ENCODE results near the gene L3MBTL4.

GRCh38 chr18:6015364-6015763 lies 399.3 kb downstream of the L3MBTL4 start:
- TF ChIP-seq TAF1 (IDR thresholded peaks at IDR 0.05; ENCODE audit: low read depth) (no peak), EP300 (IDR thresholded peaks at IDR 0.05; ENCODE audit: borderline replicate concordance) (no peak), TCF12 (IDR thresholded peaks at IDR 0.05; ENCODE audit: low read depth) (no peak), REST (IDR thresholded peaks at IDR 0.05; ENCODE audit: low read depth) (no peak), CREB1 (IDR thresholded peaks at IDR 0.05; ENCODE audit: low read depth) (no peak)
